Chondrocyte (in vitro differentiated cells): ENCODE measurements around the gene CABP4. TPM values are rescaled to one million over a fixed set of nuclear protein-coding genes. Genes with fewer than 3 reads are reported as not detected.

ENCODE experiments used
- DNase-seq: peaks from one replicate; pipeline ENCODE4 v3.0.0; 2021; ENCODE audit warnings: mixed read lengths, low spot score
- H3K27ac Mint-ChIP-seq: one replicate; pipeline ENCODE4 v1.8.0; 2021; ENCODE audit warnings: mild to moderate bottlenecking, moderate library complexity, mixed read lengths; ENCODE audit not compliant: unreplicated experiment
- H3K27me3 Mint-ChIP-seq: 2 replicates; pipeline ENCODE4 v1.8.0; 2021; ENCODE audit warnings: low read depth, mixed read lengths
- H3K36me3 Mint-ChIP-seq: 2 replicates; pipeline ENCODE4 v1.8.0; 2021; ENCODE audit warnings: low read depth, mixed read lengths
- H3K4me1 Mint-ChIP-seq: 2 replicates; pipeline ENCODE4 v1.8.0; 2021; ENCODE audit warnings: low read depth, mild to moderate bottlenecking, mixed read lengths
- H3K4me3 Mint-ChIP-seq: one replicate; pipeline ENCODE4 v1.8.0; 2021; ENCODE audit warnings: mild to moderate bottlenecking, moderate library complexity, mixed read lengths; ENCODE audit not compliant: unreplicated experiment
- H3K9me3 Mint-ChIP-seq: 2 replicates; pipeline ENCODE4 v1.8.0; 2021; ENCODE audit warnings: low read depth, mixed read lengths
- total RNA-seq: library from RNA; stranded (reverse); gene quantifications from 3 replicates; pipeline ENCODE4 v1.2.1, GENCODE V29; 2021
- TF ChIP-seq, protein P1 (sequence below): fragments of 200-600 bp; sonication (generic); IDR thresholded peaks from 2 replicates; pipeline ENCODE4 v1.5.0; 2021; ENCODE audit warnings: antibody characterized with exemption, mild to moderate bottlenecking, moderate library complexity

CABP4 gene
- total RNA-seq, 1 donor from 2014 or later: not detected

GRCh38 chr11:67420147-67420645 is 35.0 kb upstream of the CABP4 start:
- TF ChIP-seq, protein P1, sequence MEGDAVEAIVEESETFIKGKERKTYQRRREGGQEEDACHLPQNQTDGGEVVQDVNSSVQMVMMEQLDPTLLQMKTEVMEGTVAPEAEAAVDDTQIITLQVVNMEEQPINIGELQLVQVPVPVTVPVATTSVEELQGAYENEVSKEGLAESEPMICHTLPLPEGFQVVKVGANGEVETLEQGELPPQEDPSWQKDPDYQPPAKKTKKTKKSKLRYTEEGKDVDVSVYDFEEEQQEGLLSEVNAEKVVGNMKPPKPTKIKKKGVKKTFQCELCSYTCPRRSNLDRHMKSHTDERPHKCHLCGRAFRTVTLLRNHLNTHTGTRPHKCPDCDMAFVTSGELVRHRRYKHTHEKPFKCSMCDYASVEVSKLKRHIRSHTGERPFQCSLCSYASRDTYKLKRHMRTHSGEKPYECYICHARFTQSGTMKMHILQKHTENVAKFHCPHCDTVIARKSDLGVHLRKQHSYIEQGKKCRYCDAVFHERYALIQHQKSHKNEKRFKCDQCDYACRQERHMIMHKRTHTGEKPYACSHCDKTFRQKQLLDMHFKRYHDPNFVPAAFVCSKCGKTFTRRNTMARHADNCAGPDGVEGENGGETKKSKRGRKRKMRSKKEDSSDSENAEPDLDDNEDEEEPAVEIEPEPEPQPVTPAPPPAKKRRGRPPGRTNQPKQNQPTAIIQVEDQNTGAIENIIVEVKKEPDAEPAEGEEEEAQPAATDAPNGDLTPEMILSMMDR: no peak
- Mint-ChIP-seq H3K9me3 (no peaks in the 10 kb centered on the region), H3K27ac (no peak overlapping the region), H3K27me3 (no peaks in the 10 kb centered on the region), H3K4me3 (peak overlapping the region; percentile 47), H3K36me3 (no peaks in the 10 kb centered on the region), H3K4me1 (peaks cover 17% of the 10 kb centered on the region)
- DNase-seq: no peak

DNA sequence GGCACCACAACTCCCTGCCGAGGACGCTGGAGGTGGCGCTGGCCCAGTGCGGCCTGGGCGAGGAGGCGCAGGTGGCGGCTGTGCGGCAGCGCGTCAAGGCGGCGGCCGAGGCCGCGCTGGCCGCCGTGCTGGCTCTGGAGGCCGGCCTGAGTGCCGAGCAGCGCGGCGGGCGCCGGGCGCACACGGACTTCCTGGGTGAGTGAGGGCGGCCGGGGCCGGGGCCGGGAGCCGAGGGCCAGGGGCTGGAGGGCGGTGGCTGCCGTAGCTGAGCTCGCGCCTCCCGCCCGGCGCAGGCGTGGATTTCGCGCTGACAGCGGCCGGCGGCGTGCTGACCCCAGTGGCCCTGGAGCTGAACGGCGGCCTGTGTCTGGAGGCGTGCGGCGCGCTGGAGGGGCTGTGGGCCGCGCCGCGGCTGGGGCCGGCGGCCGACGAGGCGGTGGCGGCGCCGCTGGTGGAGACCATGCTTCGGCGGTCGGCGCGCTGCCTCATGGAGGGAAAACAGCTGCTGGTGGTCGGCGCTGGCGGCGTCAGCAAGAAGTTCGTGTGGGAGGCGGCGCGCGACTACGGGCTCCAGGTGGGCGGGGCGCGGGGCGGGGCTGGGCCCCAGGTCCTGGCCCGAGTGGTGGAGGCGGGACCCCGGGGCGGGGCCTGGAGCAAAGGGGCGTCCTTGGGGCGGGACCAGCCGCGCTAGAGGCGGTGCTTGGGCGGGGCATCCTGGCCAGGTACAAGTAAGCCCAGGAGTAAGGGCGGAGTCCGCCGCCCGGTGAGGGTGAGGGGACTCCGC is 34.3 kb upstream of the CABP4 start:
- H3K4me3 Mint-ChIP-seq: peak overlapping the region; percentile 67
- TF ChIP-seq, protein P1: no peak
- peaks cover 17% of the 10 kb centered on the region for H3K4me1 Mint-ChIP-seq
- H3K27me3 Mint-ChIP-seq: no peaks in the 10 kb centered on the region
- no peaks in the 10 kb centered on the region for H3K36me3 Mint-ChIP-seq
- no peak overlapping the region for H3K27ac Mint-ChIP-seq
- H3K9me3 Mint-ChIP-seq: no peaks in the 10 kb centered on the region
- no peak for DNase-seq

- Mint-ChIP-seq H3K36me3 (no peaks in the 10 kb centered on the region), H3K27me3 (no peaks in the 10 kb centered on the region), H3K9me3 (no peaks in the 10 kb centered on the region), H3K4me3 (peak overlapping the region; percentile 67), H3K4me1 (peaks cover 11% of the 10 kb centered on the region), H3K27ac (no peak overlapping the region)
- TF ChIP-seq, protein P1: no peak
- DNase-seq: no peak
Observed at GRCh38 chr11:67421430-67422031, 33.6 kb upstream of the CABP4 start.

GRCh38 chr11:67422891-67423290 is 32.3 kb upstream of the CABP4 start:
- peaks cover 8% of the 10 kb centered on the region for H3K4me1 Mint-ChIP-seq
- no peak overlapping the region for H3K4me3 Mint-ChIP-seq
- no peaks in the 10 kb centered on the region for H3K9me3 Mint-ChIP-seq
- DNase-seq: no peak
- H3K27me3 Mint-ChIP-seq: no peaks in the 10 kb centered on the region
- TF ChIP-seq, protein P1: no peak
- no peak overlapping the region for H3K27ac Mint-ChIP-seq
- H3K36me3 Mint-ChIP-seq: no peaks in the 10 kb centered on the region

DNA sequence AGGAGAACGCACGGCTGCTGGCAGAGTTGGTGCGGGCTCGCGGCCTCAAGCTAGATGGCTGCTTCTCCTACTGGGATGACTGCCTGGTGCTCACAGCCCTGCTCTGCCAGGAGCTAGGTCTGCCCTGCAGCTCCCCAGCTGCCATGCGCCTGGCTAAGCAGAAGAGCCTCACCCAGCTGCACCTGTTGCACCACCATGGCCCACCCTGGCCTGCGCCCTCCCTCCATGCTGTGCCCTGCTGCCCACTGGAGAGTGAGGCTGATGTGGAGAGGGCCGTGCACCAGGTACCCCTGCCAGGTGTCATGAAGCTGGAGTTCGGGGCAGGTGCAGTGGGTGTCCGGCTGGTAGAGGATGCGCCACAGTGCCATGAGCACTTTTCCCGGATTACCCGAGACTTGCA is 31.7 kb upstream of the CABP4 start:
- TF ChIP-seq, protein P1: no peak
- Mint-ChIP-seq H3K4me1 (peaks cover 11% of the 10 kb centered on the region), H3K9me3 (no peaks in the 10 kb centered on the region), H3K27ac (no peak overlapping the region), H3K4me3 (no peak overlapping the region), H3K36me3 (no peaks in the 10 kb centered on the region), H3K27me3 (no peaks in the 10 kb centered on the region)
- DNase-seq: no peak
